ENCODE measurements around the gene TMEM267.
"Not testable (repeated sequence)": the region's sequence is repeated elsewhere in the genome, so short reads cannot be mapped to it uniquely, and the experiment has no call there.

TMEM267 gene, protein sequence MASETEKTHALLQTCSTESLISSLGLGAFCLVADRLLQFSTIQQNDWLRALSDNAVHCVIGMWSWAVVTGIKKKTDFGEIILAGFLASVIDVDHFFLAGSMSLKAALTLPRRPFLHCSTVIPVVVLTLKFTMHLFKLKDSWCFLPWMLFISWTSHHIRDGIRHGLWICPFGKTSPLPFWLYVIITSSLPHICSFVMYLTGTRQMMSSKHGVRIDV

GRCh38 chr5:43483298-43484105, at the start of gene TMEM267:
Gene TMEM267, minus strand, starts transcription at chr5:43483865. Its CDS starts 29,896 bp downstream, at chr5:43453969.
- DNase-seq: peak; percentile 88

DNA sequence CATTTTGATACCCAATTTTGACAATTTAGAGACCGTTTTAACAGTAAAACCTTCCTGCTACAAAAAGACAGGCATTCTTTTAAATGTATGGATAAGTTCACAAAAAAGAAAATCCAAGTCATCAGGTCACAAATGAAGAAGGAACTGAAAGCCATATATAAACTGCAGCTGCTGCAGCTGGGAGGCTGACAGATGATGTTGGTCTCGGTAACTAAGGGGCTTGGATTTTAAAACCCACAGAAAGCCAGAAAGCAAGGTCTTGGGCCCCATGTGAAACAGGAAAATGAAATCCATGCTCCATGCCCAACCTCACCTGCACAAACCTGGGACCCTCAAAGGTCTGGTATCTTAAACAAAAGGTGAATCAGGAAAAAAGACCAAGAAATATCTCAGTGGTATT, 47.0 kb upstream of the TMEM267 start:
- DNase-seq: no peak

DNA sequence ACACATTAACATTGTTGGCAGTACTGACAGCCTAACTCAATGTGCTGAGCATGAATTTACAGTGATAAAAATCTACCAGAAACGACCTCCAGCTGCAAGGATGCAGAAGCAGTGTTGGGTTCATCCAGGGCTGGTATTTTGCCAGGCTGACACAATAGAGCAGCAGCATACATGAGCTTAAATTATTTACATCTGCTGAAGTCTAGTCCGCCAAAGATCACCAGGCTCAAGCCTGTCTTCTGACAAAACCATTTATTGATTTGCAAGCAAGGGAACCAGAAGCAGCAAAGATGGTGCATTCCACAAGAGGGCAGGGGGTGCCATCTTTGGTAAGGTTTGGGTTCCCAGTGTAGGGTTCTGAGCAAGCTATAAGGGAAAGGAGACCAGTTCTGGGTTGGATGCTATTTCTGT, 40.0 kb upstream of the TMEM267 start:
- no peak for DNase-seq

DNA sequence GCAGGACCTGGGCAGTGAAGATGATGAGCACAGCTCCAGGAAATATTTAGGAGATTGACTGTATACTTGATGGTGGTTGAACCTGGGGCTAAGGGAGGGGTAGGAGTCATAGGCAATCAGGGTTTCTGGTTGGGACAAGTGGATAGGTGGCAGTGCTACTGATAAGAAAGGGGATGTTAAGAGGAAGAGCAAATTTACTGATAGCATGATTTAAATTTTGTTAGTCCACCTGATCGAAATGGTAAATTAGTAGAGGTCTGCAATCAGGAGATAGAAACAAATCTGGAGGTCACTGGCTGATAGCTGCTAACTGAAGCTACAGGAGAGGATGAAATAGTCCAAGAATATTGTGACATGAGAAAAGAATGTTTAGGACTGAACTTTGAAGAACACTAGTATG, 37.0 kb upstream of the TMEM267 start:
- DNase-seq: no peak

DNA sequence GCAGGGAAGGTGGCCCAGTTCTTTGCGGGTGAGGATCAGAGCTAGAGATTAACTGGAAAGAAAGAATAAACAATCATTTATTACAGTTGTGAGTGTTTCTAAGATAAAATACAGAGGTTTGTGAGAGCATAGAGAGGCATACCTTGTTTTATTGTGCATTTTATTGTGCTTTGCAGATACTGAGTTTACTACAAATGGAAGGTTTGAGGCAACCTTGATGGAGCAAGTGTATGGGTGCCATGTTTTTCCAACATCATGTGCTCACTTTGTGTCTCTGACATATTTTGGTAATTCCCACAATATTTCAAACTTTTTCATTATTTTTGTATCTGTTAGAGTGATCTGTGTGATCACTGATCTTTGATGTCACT, 32.0 kb upstream of the TMEM267 start:
- no peak for DNase-seq

- DNase-seq: peak; percentile 97
Measured at GRCh38 chr5:43514816-43515677, 31.4 kb upstream of the TMEM267 start, which contains the start of gene C5orf34. Gene C5orf34, minus strand, starts transcription at chr5:43515148. Its CDS starts 5,809 bp downstream, at chr5:43509339.

DNA sequence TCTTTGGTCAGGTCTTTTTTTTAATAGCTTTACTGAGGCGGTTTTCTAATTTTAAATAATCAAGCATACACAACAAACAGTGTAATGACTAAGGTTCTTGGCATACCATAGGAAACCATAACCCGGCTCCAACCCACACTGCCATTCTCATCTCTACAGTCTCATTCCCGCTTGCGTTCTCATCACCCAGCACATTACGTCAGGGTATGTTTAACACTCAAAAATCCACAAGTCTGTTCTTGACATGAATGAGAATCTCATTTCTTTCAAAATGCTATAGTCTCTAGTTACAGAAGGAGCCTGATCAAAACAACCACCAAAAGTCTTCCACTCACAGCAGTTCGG, 30.8 kb upstream of the TMEM267 start:
- DNase-seq: no peak

DNA sequence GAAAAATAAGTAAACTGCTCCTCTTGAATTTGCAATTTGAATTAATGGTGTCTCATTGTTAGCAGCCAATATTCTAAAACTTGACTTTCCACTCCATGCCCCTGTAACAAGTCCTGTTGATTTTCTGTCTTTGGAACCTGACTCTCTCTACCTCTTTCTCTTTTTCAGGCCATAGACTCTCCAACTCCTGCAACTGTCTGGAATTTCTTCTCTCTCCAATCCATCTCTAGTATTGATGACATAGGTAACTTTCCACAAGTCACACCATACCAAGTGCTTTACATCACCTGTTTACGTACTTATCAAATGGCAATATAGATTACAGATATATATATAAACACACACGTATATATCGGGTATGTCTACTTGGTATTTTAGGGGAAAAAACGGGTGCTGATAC, 30.4 kb upstream of the TMEM267 start:
- no peak for DNase-seq

DNA sequence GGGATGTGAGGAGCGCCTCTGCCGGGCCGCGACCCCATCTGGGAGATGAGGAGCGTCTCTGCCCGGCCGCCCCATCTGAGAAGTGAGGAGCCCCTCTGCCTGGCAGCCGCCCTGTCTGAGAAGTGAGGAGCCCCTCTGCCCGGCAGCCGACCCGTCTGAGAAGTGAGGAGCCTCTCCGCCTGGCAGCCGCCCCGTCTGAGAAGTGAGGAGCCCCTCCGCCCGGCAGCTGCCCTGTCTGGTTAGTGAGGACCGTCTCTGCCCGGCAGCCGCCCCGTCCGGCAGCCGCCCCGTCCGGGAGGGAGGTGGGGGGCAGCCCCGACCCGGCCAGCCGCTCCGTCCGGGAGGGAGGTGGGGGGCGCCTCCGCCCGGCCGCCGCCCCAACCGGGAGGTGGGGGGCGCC, 27.4 kb upstream of the TMEM267 start:
- not testable (repeated sequence) for DNase-seq

GRCh38 chr5:43498581-43498980, 14.9 kb upstream of the TMEM267 start:
- no peak for DNase-seq

- no peak for DNase-seq
Measured at GRCh38 chr5:43497311-43498104, 13.8 kb upstream of the TMEM267 start.

GRCh38 chr5:43491326-43491725, 7.7 kb upstream of the TMEM267 start:
- DNase-seq: no peak

GRCh38 chr5:43486353-43486752, 2.7 kb upstream of the TMEM267 start:
- no peak for DNase-seq

DNA sequence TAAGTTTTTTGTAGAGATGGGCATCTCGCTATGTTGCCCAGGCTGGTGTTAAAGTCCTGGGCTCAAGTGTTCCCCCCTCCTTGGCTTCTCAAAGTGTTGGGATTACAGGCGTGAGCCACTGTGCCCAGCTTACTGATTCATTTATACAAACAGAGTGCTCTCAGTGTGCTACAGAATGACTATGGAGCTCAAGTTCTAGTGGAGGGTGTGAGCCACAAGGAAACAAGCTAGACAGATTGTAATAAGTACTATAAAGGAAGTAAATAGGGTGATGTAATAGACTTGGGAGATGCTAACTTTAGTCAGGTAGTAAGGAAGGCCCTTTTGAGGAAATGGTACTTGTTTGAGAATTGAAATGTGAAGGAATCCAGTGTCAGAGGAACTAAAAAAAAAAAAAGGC, 1.7 kb upstream of the TMEM267 start:
- no peak for DNase-seq

DNA sequence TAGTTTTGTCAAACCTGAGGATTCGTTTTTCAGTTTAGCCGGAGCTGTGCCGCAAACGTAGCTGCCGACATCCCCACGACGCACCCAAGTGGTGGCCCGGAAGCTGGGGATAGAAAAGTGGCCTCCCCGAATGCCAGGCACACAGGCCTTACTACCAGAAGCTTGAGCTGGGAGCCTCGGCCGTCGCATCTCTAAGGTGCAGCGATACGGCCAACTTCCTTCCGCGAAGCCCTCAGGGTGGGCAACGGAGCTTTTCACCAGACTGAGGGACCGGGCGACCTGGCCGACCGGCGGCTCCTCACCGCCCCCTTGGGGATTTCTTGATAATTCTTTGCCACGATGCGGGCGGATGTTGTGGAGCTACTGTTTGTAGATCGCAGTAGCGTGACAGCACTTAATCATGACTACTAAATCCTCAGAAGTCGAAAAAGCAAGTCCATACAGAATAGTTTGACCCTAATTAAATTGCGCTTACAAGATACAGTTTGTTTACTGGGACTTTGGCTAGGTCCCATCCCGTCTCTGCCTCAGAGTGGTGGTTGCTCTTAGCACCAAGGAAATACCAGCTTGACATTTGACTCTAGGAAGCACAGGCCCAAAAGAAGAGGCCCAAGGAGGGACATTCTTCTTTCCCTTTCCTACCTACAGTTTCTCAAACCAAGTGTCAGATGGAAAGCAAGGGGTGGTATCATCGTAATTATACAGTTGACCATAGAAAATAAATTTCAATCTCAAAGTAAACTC, 613 bp upstream of the TMEM267 start:
- peak; percentile 80 for DNase-seq

DNA sequence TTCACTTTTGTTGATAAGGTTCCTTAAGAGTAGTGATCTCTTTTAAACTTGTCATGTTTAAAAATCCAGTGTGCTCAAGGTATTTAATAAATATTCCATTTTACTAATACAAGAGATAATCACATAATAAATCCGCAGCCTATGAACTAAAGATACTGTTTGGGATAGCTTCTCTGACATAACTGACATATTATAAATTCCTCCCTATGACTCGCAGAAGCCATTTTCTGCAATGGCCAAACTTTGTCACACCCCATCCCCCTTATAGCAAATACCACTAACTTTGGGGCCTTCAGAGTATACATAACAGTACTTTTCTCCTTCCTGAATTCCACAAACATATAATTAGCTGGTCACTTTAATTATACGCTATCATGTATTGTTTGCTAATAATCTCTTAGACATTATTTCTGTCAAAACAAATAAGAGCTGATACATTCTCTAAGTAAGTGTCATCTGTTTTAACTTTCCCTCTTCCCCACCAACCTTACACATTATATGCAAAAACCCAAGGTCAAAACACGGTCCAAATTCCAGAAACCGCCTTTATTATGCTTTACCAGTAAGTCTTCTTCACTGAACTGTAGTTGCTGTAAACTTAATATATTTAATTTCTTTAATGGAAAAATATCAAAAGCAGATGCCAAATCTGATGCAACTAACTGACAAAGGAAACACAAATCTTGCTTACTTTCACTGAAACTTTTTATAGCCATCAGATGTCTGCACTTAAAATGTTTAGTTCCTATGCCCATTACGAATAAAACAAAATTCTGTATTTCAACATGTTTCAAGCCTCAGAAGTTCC, 971 bp downstream of the TMEM267 start:
- DNase-seq: no peak

DNA sequence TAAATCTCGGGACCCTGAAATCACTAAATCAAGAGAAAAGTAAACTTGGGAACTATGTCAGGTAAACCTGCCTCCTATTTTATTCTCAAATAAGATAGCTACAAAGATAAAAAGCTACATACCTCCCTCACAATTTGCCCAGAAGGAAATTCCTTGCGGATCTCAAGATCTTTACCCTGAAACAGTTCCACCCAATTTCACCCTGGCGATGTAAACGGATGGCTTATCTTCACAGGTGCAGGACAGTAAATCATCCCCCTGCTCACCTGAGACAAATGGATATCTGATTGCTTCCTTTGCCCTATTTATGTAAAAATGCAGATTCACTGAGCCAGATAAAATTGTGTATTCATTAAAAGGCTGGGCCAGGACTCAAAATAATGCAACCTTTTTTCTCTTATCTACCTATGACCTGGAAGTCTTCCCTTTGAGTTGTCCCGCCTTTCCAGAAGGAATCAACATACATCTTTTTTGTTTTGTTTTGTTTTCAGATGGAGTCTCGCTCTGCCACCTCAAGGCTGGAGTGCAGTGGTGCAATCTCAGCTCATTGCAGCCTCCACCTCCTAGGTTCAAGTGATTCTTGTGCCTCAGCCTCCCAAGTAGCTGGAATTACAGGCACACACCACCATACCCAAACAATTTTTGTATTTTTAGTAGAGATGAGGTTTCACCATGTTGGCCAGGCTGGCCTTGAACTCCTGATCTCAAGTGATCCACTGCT, 13.8 kb downstream of the TMEM267 start:
- DNase-seq: no peak

GRCh38 chr5:43467100-43467499, 16.6 kb downstream of the TMEM267 start:
- DNase-seq: no peak

DNA sequence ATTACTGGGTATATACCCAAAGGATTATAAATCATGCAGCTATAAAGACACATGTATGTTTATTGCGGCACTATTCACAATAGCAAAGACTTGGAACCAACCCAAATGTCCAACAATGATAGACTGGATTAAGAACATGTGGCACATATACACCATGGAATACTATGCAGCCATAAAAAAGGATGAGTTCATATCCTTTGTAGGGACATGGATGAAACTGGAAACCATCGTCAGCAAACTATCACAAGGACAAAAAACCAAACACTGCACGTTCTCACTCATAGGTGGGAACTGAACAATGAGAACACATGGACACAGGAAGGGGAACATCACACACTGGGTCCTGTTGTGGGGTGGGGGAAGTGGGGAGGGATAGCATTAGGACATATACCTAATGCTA, 18.2 kb downstream of the TMEM267 start:
- not testable (repeated sequence) for DNase-seq

DNA sequence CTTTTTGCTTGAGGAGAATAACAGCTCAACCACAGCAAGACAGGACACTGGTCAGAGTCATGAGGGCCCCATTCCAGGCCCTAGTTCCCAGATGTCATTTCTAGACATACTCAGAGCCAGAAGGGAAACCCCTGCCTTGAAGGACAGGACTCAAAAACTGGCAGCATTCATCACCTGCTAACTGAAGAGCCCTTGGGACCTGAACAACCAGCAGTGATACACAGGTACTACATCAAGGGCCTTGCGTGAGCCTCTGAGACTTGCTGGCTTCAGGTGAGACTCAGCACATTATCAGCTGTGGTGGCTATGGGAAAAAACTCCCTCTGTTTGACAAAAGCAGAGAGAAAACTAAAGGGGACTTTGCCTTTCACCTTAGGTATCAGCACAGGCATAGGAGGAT, 22.6 kb downstream of the TMEM267 start:
- DNase-seq: no peak
